Measurements from ENCODE around the gene PTPRN2. TPM values are rescaled to one million over a fixed set of nuclear protein-coding genes. Genes with fewer than 3 reads are reported as not detected.
"Not testable (repeated sequence)": the region's sequence is repeated elsewhere in the genome, so short reads cannot be mapped to it uniquely, and the experiment has no call there.

Gene PTPRN2
- polyA plus RNA-seq, 4 donors, result 7.3 to 11.4 (median 8.0) TPM

DNA sequence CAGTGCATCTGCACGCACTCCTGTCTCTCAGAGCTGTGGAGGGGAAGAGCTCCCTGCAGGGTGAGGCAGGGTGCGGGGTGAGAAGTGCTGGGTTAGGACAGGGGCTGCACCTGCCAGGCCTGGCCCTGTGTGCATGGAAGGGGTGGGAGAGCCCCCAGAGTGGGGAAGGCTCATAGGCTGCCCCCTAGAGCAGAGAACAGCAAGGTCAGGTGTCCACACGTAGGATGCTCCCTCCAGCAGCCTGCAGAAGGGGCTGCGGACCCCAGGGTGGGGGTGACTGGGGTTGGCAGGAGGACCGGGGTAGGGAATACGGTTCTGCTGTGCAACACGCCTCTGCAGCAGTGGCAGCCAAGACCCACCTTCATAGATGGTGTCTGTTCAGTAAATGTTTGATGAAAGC, 208.6 kb downstream of the PTPRN2 start:
- DNase-seq (ENCODE audit: low read depth in 4 of 4, low spot score in 2 of 4), result no peak

GRCh38 chr7:158377800-158378623, 209.6 kb downstream of the PTPRN2 start:
- DNase-seq (ENCODE audit: low read depth in 4 of 4, low spot score in 2 of 4), result no peak

DNA sequence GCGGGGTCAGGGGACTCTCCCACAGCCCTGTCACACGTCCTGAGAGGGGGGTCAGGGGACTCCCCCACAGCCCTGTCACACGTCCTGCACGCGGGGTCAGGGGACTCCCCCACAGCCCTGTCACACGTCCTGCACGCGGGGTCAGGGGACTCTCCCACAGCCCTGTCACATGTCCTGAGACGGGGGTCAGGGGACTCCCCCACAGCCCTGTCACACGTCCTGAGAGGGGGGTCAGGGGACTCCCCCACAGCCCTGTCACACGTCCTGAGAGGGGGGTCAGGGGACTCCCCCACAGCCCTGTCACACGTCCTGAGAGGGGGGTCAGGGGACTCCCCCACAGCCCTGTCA, 210.8 kb downstream of the PTPRN2 start:
- not testable (repeated sequence) for DNase-seq (ENCODE audit: low read depth in 4 of 4, low spot score in 2 of 4)

- not testable (repeated sequence) for DNase-seq (ENCODE audit: low read depth in 4 of 4, low spot score in 2 of 4)
Observed at GRCh38 chr7:158376146-158376838, 211.3 kb downstream of the PTPRN2 start.

DNA sequence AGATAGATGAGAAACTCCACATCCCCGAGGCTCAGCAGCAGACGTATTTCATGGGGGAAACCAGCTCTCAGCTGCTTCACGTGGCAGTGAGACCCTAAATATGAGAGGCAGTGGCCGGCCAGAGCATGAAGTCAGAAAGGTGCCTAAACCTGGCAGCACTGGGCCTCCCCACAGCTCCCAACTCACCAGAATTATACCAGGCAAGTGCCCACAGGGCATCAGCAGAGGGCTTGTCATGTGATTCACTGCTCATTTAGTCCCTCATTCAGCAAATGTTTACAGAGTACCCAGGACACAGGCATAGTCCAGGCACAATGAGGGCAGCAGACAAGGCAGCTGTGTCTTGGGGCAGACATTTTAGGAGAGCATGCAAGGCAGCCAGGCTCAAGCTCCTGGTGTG, 212.6 kb downstream of the PTPRN2 start:
- DNase-seq (ENCODE audit: low read depth in 4 of 4, low spot score in 2 of 4), result no peak

DNA sequence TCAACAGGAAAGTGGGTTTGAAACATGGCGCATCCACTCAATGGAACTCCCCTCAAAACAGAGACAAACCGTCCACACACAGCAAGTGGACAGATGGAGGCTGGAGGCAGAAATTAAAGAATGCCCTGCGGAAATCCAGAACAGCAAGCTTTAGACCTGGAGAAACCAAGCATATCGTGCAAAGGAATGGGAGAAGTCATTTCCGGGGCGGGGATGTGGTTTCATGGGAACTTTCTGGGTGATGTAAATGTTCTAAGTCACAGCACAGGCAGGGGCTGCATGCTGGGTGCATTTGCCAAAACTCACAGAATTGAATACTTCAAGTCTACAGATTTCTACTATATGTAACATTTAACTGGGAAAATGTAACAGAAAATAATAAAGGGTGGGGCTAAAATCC, 213.0 kb downstream of the PTPRN2 start:
- no peak for DNase-seq (ENCODE audit: low read depth in 4 of 4, low spot score in 2 of 4)

- DNase-seq (ENCODE audit: low read depth in 4 of 4, low spot score in 2 of 4), result no peak
Observed at GRCh38 chr7:158374146-158374545, 213.5 kb downstream of the PTPRN2 start.

GRCh38 chr7:158373476-158374133, 214.0 kb downstream of the PTPRN2 start:
- no peak for DNase-seq (ENCODE audit: low read depth in 4 of 4, low spot score in 2 of 4)

DNA sequence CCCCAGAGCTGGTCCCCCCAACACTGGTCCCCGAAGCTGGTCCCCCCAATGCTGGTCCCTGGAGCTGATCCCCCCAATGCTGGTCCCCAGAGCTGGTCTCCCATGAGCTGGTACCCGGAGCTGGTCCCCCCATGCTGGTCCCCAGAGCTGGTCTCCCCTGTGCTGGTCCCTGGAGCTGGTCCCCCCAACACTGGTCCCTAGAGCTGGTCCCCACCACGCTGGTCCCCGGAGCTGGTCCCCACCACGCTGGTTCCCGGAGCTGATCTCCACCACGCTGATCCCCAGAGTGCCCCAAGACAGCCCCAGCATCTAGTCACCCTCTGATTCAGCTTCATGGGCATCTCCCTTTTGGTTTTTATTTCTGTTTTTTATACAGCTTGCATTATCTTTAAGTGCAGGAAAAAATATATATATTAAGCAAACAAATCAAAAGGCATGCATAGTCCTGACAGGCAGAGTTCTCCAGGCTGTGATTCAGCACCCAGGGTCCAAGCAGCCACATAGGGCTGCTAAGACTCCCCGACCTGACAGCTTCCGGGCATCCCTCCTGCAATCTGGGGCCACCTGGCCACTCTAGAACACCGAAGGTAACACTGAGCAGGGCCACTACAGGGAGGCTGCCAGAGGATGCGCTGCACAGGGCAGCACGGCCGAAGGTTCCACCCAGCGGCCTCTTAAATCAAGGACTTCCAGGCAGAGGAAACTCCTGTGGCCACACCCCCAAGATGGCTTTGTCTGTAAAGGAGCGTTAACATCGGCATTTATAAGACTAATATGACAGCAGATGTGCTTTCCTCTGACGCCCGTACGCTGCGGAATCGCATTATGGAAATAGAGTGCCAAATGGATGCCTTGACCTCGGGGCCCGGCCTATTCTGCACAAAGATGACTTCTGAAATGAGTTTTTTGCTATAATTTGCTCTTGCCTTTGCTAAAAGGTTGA, 215.0 kb downstream of the PTPRN2 start:
- DNase-seq (ENCODE audit: low read depth in 4 of 4, low spot score in 2 of 4), result no peak

DNA sequence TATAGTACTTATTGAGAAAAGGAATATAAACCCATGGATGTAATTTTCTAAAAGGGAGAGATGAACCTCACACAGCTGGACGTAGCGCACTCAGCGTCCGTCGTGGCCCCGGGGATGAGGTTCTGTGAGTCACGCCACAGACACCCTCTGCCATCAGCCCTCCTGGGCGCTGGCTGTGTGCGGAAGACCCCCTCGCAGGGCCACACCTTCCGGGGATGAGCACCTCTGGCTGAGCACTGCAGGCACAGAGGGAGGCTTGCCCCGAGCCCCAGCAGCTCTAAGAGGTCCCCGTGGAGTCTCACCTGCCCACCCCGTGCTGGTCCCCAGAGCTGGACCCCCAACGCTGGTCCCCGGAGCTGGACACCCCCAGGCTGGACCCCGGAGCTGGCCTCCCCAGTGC, 215.8 kb downstream of the PTPRN2 start:
- DNase-seq (ENCODE audit: low read depth in 4 of 4, low spot score in 2 of 4), result no peak

GRCh38 chr7:158369866-158370265, 217.8 kb downstream of the PTPRN2 start:
- no peak for DNase-seq (ENCODE audit: low read depth in 4 of 4, low spot score in 2 of 4)

DNA sequence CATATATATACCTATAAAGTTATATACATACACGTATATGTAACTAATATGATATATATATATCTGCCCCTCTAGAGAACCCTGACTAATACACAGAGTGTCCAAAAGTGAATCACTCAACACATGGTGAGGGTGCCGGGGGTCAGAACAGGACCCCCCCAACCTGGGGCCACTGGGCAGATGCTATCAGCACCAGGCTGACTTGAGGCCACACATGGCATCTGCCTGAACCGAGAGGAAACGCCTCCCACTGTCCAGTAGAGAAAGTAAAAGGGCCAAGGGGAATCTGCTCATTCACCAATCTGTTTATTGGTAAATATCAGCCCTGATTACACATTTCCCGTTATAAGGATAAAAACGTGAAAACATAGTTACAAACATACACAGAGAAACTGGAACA, 218.3 kb downstream of the PTPRN2 start:
- no peak for DNase-seq (ENCODE audit: low read depth in 4 of 4, low spot score in 2 of 4)

DNA sequence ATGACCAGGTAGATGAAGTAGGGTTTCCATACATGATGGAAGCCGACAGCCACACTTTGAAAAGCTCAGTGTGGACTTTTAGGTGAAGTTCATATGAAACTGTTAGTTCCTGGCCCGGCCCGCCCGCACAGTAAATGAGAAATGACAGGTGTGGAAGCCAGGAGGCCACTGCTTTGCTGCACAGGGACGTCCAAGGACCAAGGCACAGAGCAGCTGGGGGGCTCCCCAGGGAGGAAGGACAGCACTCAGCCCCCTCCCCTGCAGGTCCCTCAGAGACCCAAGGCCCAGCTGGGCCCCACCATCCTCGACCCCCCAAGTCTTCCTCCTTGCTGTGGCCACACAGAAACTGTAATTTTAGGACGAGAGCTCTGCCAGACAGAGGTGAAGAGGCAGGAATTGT, 219.2 kb downstream of the PTPRN2 start:
- no peak for DNase-seq (ENCODE audit: low read depth in 4 of 4, low spot score in 2 of 4)

DNA sequence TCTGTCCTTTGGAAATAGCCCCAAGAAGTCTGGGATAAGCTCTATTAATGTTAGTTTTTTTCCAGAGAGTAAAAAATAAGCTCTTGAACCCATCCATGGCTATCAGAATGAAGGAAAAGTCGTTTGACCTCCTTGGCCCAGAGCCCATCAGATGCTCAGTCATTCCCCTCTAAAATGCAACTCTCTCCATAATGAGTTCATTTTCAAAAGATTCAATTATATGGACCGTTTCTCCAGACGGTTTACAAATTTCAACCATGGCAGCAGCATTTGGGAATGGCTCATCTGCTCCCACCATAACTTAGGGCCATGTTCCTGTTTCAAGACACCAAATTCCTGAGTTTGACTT, 220.0 kb downstream of the PTPRN2 start:
- no peak for DNase-seq (ENCODE audit: low read depth in 4 of 4, low spot score in 2 of 4)

DNA sequence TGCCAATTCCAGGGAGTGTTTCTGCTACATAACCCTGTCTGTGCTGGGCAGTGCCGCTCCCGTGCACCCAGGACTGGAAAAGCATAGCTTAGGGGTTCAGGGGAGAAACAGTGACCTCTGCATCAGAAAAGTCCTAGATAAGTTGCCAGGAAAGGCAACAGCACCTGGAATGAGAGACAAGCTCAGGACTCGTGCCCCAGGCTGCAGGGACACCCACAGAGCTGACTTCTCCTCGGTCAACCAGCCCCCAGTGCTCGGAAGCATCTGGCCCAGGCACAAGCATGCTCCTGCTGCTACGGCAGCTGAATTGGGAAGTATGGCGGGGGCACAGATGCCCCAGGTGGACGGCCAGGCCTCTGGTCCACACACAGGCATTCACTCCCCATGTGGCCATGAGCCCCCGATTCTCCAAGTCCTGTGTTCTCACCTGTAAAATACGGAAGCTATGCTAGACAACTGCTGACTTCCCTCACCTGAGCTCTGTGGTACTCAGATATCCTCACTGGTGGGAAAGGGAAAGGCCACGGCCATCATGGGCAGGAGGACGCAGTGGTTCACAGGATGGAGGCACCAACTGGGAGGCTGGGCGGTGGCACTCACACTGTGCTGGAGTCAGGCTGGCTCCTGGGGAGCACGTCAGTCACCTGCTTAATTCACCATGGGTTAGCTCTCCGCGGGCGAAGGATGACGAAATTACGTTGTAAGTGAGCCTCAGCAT, 220.5 kb downstream of the PTPRN2 start:
- no peak for DNase-seq (ENCODE audit: low read depth in 4 of 4, low spot score in 2 of 4)

GRCh38 chr7:158366346-158366745, 221.3 kb downstream of the PTPRN2 start:
- DNase-seq (ENCODE audit: low read depth in 4 of 4, low spot score in 2 of 4), result no peak

DNA sequence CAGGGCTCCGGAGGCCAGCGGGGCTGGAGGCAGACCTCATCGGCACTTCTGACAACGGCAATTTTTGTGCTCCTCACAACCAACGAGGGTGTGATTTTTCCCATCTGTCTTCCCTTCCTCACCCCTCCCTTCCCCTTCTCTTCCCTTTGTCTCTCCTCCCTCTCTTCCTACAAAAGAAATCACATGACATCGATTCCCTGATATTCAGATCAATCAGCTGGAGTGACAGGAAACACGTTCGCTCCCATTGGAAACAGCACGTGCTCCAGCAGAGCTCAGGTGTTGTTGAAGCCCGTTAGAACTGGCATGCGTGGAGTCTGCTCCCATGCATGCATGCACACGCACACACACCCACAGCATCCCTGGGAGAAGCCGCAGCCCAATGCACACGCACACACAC, 222.4 kb downstream of the PTPRN2 start:
- no peak for DNase-seq (ENCODE audit: low read depth in 4 of 4, low spot score in 2 of 4)

DNA sequence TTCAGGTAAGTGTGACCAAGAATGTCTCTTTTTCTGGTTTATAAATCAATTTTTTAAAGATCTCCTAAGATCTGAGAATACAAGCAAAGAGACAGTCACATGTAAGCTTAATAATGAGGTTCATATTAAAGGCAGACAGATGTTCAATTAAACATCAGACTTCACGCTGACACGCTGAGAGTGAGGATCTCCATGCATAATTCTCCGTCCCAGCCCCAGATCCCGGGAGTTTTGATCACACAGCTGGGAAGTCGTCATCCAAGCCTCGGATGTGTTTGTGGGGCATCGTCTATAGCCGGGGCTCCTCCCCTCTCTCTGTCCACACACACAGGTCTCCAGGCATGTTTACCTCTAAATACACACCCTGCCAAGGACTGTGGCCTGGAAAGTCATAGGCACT, 223.2 kb downstream of the PTPRN2 start:
- DNase-seq (ENCODE audit: low read depth in 4 of 4, low spot score in 2 of 4), result no peak

DNA sequence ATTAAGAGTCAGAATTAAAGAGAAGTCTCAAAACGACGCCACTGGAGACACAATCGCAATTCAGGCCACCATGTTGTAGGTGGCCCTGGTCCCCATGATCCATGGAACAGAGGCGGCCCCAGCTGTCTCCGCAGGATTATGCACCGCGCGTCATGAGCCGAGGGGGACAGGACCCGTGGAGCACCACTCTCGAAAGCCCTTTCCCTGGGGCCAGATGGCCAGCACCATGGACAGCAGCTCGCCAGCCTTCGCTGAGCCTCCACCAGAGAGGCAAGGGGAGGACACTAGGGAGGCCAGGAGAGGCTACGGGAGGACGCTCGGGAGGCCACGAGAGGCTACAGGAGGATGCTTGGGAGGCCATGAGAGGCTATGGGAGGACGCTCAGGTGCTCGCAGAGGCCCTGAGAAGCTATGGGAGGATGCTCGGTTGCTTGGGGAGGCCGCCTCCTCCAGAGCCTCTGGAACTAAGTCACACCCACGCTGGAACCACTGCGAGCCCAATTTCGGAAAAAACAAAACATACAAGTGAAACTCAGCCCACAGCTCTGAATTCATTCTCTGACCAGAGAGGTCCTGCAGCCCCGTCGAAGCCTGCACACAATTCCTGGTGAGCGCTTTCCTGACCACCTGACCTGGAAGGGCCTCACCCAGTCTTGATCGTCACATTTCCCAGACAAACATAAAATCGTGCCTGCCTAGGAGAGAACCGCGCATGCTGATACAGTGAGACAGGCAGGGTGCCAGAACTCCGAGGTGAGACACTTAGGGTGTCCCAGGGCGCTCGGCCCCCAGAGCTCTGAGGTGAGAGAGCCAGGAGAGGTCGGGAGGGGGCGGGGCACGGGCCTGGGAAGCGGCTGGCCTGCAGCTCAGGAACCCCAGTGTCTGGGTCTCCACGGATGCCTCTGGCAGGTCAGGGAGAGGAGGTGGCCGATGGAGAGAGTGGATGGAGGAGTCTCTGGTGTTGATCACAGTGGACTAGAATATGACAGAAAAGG, 224.4 kb downstream of the PTPRN2 start:
- no peak for DNase-seq (ENCODE audit: low read depth in 4 of 4, low spot score in 2 of 4)

Measured in left renal cortex interstitium (tissue), 4 donors.